NCI-H2171 (cell line): ENCODE measurements around the gene GRIN2A.

Experiments
- DNase-seq: peaks from one replicate; lab custom pipeline; 2025; lab: John Stamatoyannopoulos, UW

The GRIN2A gene

GRCh38 chr16:9859701-9860327, 322.4 kb downstream of the GRIN2A start:
- no peak for DNase-seq

GRCh38 chr16:9854675-9855074, 327.6 kb downstream of the GRIN2A start:
- DNase-seq: no peak

- no peak for DNase-seq
Measured at GRCh38 chr16:9852003-9852402, 330.2 kb downstream of the GRIN2A start.

GRCh38 chr16:9850817-9851216, 331.4 kb downstream of the GRIN2A start:
- DNase-seq: no peak

- no peak for DNase-seq
Measured at GRCh38 chr16:9849697-9850245, 332.5 kb downstream of the GRIN2A start.

GRCh38 chr16:9847146-9847545, 335.1 kb downstream of the GRIN2A start:
- DNase-seq: no peak

GRCh38 chr16:9846362-9847099, 335.7 kb downstream of the GRIN2A start:
- DNase-seq: no peak

- no peak for DNase-seq
Measured at GRCh38 chr16:9845661-9846361, 336.4 kb downstream of the GRIN2A start.

GRCh38 chr16:9844361-9844760, 337.9 kb downstream of the GRIN2A start:
- no peak for DNase-seq

GRCh38 chr16:9843424-9844018, 338.7 kb downstream of the GRIN2A start:
- no peak for DNase-seq

GRCh38 chr16:9840761-9841665, 341.2 kb downstream of the GRIN2A start:
- no peak for DNase-seq

GRCh38 chr16:9837481-9837880, 344.7 kb downstream of the GRIN2A start:
- no peak for DNase-seq

- no peak for DNase-seq
Measured at GRCh38 chr16:9836118-9836736, 346.0 kb downstream of the GRIN2A start.

GRCh38 chr16:9827062-9827752, 355.0 kb downstream of the GRIN2A start:
- no peak for DNase-seq

GRCh38 chr16:9826656-9827055, 355.6 kb downstream of the GRIN2A start:
- no peak for DNase-seq

GRCh38 chr16:9824200-9825068, 357.8 kb downstream of the GRIN2A start:
- DNase-seq: no peak

GRCh38 chr16:9823510-9823909, 358.7 kb downstream of the GRIN2A start:
- DNase-seq: no peak

- DNase-seq: no peak
Measured at GRCh38 chr16:9821970-9822369, 360.3 kb downstream of the GRIN2A start.

- no peak for DNase-seq
Measured at GRCh38 chr16:9821331-9821730, 360.9 kb downstream of the GRIN2A start.
